ENCODE measurements around the gene ITPR2.

The ITPR2 gene

DNA sequence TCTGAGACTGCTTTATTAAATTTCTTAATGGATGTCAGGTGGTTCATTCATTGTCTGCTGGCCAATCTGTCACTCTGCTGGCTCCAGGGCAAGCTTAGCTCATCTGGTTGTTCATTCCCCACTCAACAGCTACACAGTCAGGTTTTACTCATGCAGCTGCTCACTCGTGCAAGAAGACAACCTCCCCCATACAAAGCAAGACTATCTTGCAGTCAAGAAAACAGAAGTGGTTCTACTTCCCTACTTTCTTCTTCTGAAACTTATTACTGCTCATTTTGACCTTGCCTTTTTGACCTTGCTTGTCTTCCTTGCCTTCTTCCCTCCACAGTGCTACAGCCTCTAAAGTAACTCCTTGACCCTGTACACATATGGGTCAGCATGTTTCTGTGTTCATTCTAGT, 359.7 kb downstream of the ITPR2 start:
- DNase-seq (ENCODE audit: low read depth): peak; percentile 86
- no peak for TF ChIP-seq CTCF (IDR thresholded peaks at IDR 0.05; ENCODE audit: low read depth, low read length, missing control alignments)
- H3K4me3 ChIP-seq (ENCODE audit: low read depth, low read length): no peak overlapping the region

DNA sequence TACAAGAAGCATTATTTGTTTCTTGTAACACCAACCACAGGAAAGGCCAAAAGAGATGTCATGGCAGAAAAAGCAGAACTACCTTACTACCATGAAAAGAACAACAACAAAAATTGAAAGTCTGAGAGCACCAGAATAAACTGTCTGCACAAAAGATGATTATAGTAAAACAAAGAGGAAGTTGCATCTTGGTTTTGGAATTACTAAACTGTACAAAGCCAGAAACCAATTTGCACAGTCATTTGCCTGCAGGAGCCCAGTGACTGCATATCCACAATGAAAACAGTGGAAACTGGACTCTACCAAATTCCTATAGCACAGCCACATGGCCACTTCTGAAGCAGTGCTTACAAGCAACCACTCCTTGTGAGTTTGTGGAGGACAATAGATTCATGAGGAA, 361.4 kb downstream of the ITPR2 start:
- no peak overlapping the region for H3K4me3 ChIP-seq (ENCODE audit: low read depth, low read length)
- TF ChIP-seq CTCF (IDR thresholded peaks at IDR 0.05; ENCODE audit: low read depth, low read length, missing control alignments): no peak
- peak; percentile 79 for DNase-seq (ENCODE audit: low read depth)

GRCh38 chr12:26469421-26470180, 363.4 kb downstream of the ITPR2 start:
- H3K4me3 ChIP-seq (ENCODE audit: low read depth, low read length): no peak overlapping the region
- no peak for DNase-seq (ENCODE audit: low read depth)
- no peak for TF ChIP-seq CTCF (IDR thresholded peaks at IDR 0.05; ENCODE audit: low read depth, low read length, missing control alignments)

- no peak for TF ChIP-seq CTCF (IDR thresholded peaks at IDR 0.05; ENCODE audit: low read depth, low read length, missing control alignments)
- H3K4me3 ChIP-seq (ENCODE audit: low read depth, low read length): no peak overlapping the region
- DNase-seq (ENCODE audit: low read depth): no peak
These were observed 365.6 kb downstream of the ITPR2 start for GRCh38 chr12:26467351-26467750.

DNA sequence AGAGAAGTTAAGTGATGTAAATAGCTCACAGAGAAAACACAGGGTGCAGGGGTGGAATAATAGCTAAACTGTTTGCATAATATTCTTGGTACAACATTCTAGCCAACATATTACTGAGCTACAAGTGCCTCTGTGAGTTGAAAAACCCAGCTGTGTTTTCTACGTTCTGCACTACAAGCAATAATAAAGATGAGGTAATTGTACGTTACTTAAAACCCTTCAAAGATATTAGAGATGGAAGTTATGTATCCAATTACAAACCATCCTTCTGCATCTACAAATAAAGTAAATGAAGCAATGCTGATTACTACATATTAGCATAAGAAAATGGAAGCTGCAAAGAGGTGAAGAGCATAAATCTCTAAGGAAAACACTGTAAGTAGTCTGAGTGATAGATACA, 366.3 kb downstream of the ITPR2 start:
- DNase-seq (ENCODE audit: low read depth): no peak
- no peak for TF ChIP-seq CTCF (IDR thresholded peaks at IDR 0.05; ENCODE audit: low read depth, low read length, missing control alignments)
- no peak overlapping the region for H3K4me3 ChIP-seq (ENCODE audit: low read depth, low read length)

DNA sequence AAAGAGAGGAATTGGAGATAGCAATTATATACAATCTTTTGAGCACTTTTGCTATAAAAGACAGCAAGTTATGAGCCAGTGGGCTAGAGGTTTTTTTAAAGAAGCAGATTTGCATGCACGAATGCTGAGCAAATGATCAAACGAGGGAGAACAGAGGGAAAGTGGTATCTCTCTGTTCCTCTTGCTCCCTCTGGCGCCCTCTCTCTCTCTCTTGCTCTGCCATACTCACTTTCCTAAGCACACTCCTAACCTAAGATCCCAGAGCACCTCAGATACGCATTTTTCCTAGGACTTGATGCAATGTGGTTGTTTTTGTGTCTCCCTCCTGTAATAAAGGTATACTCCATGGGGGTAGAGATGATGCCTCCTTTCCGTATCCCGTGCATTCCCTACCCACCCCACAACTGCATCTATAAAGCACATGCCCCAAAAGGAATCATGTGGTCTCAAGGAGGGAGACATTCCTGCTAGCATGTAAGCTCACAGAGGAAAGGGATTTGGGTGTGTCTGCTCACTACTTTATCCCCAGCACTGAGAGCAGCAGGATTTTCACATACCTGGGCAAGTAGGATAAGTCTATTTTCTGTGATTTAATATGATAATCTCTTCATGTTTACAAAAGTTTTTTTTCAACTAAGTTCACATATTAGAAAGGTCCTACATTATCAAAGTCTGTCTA, 367.4 kb downstream of the ITPR2 start:
- TF ChIP-seq CTCF (IDR thresholded peaks at IDR 0.05; ENCODE audit: low read depth, low read length, missing control alignments): no peak
- DNase-seq (ENCODE audit: low read depth): no peak
- no peak overlapping the region for H3K4me3 ChIP-seq (ENCODE audit: low read depth, low read length)
